Epithelial cell of proximal tubule (primary cell): Measurements from ENCODE around the gene GSS. TPM values are rescaled to one million over a fixed set of nuclear protein-coding genes. Genes with fewer than 3 reads are reported as not detected.
"Not testable (repeated sequence)": the region's sequence is repeated elsewhere in the genome, so short reads cannot be mapped to it uniquely, and the experiment has no call there.

Experiments used
- DNase-seq: peaks from one replicate; pipeline ENCODE4 v3.0.0-alpha.2; 2011; ENCODE audit warnings: low read depth
- H3K4me3 ChIP-seq: 2 replicates; pipeline ENCODE4 v1.5.1; 2011; ENCODE audit warnings: low read depth, mild to moderate bottlenecking, low read length
- total RNA-seq: library from RNA; depleted of rRNA; stranded (reverse); fragments of >200 nt; gene quantifications from 2 replicates; pipeline ENCODE4 v1.2.3, GENCODE V29; 2015
- TF ChIP-seq, protein P1 (sequence below): conservative IDR thresholded peaks from 2 replicates; pipeline ENCODE4 v1.5.1; 2012; ENCODE audit warnings: low read depth, mild to moderate bottlenecking, low read length

GSS gene
- total RNA-seq, 1 donor from 2014 or later, result 76.2 TPM

- H3K4me3 ChIP-seq, result no peak overlapping the region
- DNase-seq, result no peak
- TF ChIP-seq, protein P1, sequence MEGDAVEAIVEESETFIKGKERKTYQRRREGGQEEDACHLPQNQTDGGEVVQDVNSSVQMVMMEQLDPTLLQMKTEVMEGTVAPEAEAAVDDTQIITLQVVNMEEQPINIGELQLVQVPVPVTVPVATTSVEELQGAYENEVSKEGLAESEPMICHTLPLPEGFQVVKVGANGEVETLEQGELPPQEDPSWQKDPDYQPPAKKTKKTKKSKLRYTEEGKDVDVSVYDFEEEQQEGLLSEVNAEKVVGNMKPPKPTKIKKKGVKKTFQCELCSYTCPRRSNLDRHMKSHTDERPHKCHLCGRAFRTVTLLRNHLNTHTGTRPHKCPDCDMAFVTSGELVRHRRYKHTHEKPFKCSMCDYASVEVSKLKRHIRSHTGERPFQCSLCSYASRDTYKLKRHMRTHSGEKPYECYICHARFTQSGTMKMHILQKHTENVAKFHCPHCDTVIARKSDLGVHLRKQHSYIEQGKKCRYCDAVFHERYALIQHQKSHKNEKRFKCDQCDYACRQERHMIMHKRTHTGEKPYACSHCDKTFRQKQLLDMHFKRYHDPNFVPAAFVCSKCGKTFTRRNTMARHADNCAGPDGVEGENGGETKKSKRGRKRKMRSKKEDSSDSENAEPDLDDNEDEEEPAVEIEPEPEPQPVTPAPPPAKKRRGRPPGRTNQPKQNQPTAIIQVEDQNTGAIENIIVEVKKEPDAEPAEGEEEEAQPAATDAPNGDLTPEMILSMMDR, result no peak
These were observed 71.3 kb downstream of the GSS start for GRCh38 chr20:34884260-34884659.

GRCh38 chr20:34883809-34884208 is 71.8 kb downstream of the GSS start:
- no peak for DNase-seq
- TF ChIP-seq, protein P1, result no peak

DNA sequence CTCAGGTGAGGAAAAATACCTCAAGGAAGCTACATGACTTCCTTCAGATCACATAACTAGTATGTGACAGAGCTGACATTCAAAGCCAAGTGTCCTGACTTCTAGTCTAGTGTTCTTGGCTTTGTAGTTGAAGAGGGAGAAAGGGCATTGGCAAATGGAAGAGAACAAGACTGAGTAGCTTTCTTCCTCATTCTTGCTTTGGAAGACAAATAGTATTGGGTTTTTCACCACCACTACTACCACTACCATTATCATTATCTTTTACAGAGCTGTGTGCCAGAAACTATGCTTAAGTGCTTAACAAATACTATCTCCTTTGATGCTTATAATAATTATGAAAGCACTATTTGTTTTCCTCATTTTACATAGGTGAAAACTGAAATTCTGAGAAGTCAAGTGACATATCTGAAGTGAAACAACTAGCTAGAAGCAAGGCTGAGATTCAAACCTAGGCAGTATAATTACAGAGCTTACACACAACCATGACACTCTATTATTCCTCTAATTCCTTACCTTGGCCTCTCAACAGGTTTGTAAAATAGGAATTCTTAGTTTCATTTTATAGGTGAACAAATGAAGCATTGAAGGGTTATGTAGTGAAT is 72.4 kb downstream of the GSS start:
- TF ChIP-seq, protein P1, result no peak
- no peak overlapping the region for H3K4me3 ChIP-seq
- no peak for DNase-seq

More at GRCh38 chr20:34883809-34884208, 71.8 kb downstream of the GSS start:
- no peak overlapping the region for H3K4me3 ChIP-seq

DNA sequence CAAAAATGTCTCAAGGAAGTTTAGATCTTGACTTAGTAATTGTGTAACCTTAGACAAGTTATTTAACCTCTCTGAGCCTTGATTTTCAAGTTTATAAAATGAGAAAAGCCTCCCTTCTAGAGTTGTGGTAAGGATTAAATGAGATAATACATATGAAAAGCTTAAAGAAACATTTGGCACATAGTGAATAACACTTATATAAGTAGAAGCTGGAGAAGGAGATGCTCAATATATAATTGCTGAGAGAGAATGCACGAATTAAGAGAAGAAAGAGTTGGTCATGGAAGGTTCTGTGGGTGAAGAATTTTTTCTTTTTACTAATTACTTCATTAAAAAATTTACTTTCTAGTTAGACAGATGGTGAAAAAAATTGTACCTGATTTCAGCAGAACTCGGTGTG is 73.9 kb downstream of the GSS start:
- H3K4me3 ChIP-seq, result no peak overlapping the region
- DNase-seq, result no peak
- TF ChIP-seq, protein P1, result no peak

- DNase-seq, result not testable (repeated sequence)
These were observed 74.6 kb downstream of the GSS start for GRCh38 chr20:34880971-34881370.

DNA sequence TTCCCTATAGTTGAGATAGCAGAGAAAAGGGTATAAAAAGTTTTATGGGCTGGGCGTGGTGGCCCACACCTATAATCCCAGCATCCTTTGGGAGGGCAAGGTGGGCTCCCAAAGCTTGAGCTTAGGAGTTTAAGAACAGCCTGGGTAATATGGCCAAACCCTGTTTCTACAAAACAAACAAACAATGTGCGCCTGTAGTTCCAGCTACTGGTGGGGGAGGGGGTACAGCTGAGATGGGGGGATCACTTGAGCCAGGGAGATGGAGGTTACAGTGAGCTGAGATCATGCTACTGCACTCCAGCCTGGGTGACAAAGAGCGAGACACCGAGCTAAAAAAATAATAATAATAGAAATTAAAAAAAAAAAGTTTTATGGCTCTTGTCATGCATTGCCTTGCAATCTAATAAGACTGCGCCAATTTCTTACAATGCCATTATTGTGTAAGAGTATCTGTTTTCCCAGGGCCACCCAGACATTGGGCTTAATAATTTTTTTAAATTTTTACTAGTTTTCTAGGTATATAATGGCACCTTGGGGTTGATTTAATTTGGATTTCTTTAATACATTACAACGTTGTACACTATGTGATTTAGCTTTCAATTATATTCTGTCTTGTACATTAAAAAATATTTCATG is 75.3 kb downstream of the GSS start:
- no peak for DNase-seq
- TF ChIP-seq, protein P1, result no peak
- no peak overlapping the region for H3K4me3 ChIP-seq

More at GRCh38 chr20:34880971-34881370, 74.6 kb downstream of the GSS start:
- H3K4me3 ChIP-seq, result not testable (repeated sequence)

Other genes with a start within 250 kb of the GSS start
- gene NCOA6, start 130.2 kb downstream of the GSS start, total RNA-seq, result 10.6 and 15.5 TPM in 2 replicates
- gene GGT7, start 83.0 kb downstream of the GSS start, total RNA-seq, result 2.9 and 9.2 TPM in 2 replicates
- 24.3 and 28.1 TPM in 2 replicates for gene ACSS2, start 79.2 kb downstream of the GSS start, total RNA-seq
- gene MYH7B, start 62 bp upstream of the GSS start, total RNA-seq, result not detected in 2 replicates
- gene TRPC4AP, start 137.0 kb upstream of the GSS start, total RNA-seq, result 58.6 and 82.2 TPM in 2 replicates
- 20.4 and 35.2 TPM in 2 replicates for gene EDEM2, start 191.5 kb upstream of the GSS start, total RNA-seq
- 39.3 and 56.6 TPM in 2 replicates for gene PROCR, start 216.3 kb upstream of the GSS start, total RNA-seq